H9 (cell line): ENCODE data around the gene IL1RN. TPM values are rescaled to one million over a fixed set of nuclear protein-coding genes. Genes with fewer than 3 reads are reported as not detected.

ENCODE experiments used
- DNase-seq: peaks from one replicate; pipeline ENCODE4 v3.0.0-alpha.2; 2017
- H2AFZ ChIP-seq: one replicate; pipeline ENCODE4 v1.6.1; 2013; ENCODE audit warnings: mild to moderate bottlenecking, low read length, control low read depth, moderate library complexity
- H2AK5ac ChIP-seq: 2 replicates; pipeline ENCODE4 v1.6.1; 2013; ENCODE audit warnings: low read length, control low read depth, mixed read lengths; ENCODE audit not compliant: insufficient read length
- H2BK120ac ChIP-seq: one replicate; pipeline ENCODE4 v1.6.1; 2013; ENCODE audit warnings: low read depth, mild to moderate bottlenecking, low read length, control low read depth, inconsistent platforms; ENCODE audit not compliant: poor library complexity, severe bottlenecking
- H2BK12ac ChIP-seq: 2 replicates; pipeline ENCODE4 v1.6.1; 2013; ENCODE audit warnings: low read length, control low read depth, mixed read lengths, low read depth; ENCODE audit not compliant: insufficient read length
- H2BK15ac ChIP-seq: 2 replicates; pipeline ENCODE4 v1.6.1; 2013; ENCODE audit warnings: low read depth, low read length, control low read depth
- H2BK20ac ChIP-seq: one replicate; pipeline ENCODE4 v1.6.1; 2013; ENCODE audit warnings: low read depth, mild to moderate bottlenecking, low read length, control low read depth, inconsistent platforms; ENCODE audit not compliant: poor library complexity, severe bottlenecking
- H2BK5ac ChIP-seq: 2 replicates; pipeline ENCODE4 v1.6.1; 2013; ENCODE audit warnings: low read length, control low read depth, mixed read lengths; ENCODE audit not compliant: insufficient read length
- H3K14ac ChIP-seq: 2 replicates; pipeline ENCODE4 v1.6.1; 2013; ENCODE audit warnings: low read length, control low read depth; ENCODE audit not compliant: insufficient read depth
- H3K18ac ChIP-seq: 2 replicates; pipeline ENCODE4 v1.6.1; 2013; ENCODE audit warnings: low read depth, mild to moderate bottlenecking, mixed read lengths, low read length, control low read depth; ENCODE audit not compliant: insufficient read length
- H3K23ac ChIP-seq: 2 replicates; pipeline ENCODE4 v1.6.1; 2013; ENCODE audit warnings: low read length, control low read depth, mixed read lengths, low read depth; ENCODE audit not compliant: insufficient read length
- H3K23me2 ChIP-seq: 2 replicates; pipeline ENCODE4 v1.6.1; 2013; ENCODE audit warnings: low read depth, mild to moderate bottlenecking, mixed read lengths, low read length, control low read depth; ENCODE audit not compliant: insufficient read length, poor library complexity, severe bottlenecking
- H3K27ac ChIP-seq: 2 replicates; pipeline ENCODE4 v1.5.1; 2013; ENCODE audit warnings: low read length, control low read depth, mixed read lengths, low read depth; ENCODE audit not compliant: insufficient read length
- H3K27me3 ChIP-seq: 2 replicates; pipeline ENCODE4 v1.6.1; 2013; ENCODE audit warnings: low read length, control low read depth, inconsistent platforms; ENCODE audit not compliant: insufficient read depth
- H3K4ac ChIP-seq: 2 replicates; pipeline ENCODE4 v1.6.1; 2013; ENCODE audit warnings: low read depth, mild to moderate bottlenecking, control low read depth, inconsistent platforms, low read length, moderate library complexity
- H3K4me1 ChIP-seq: 2 replicates; pipeline ENCODE4 v1.6.1; 2013; ENCODE audit warnings: low read length, control low read depth, inconsistent platforms; ENCODE audit not compliant: insufficient read depth
- H3K4me2 ChIP-seq: 2 replicates; pipeline ENCODE4 v1.6.1; 2013; ENCODE audit warnings: low read length, control low read depth, mixed read lengths; ENCODE audit not compliant: insufficient read length, insufficient read depth
- H3K56ac ChIP-seq: 2 replicates; pipeline ENCODE4 v1.6.1; 2013; ENCODE audit warnings: low read depth, mild to moderate bottlenecking, mixed read lengths, low read length, control low read depth; ENCODE audit not compliant: insufficient read length
- H3K79me1 ChIP-seq: 2 replicates; pipeline ENCODE4 v1.6.1; 2013; ENCODE audit warnings: low read depth, mild to moderate bottlenecking, moderate library complexity, low read length, control low read depth, inconsistent platforms; ENCODE audit not compliant: insufficient read depth, poor library complexity, severe bottlenecking
- H3K79me2 ChIP-seq: 2 replicates; pipeline ENCODE4 v1.6.1; 2013; ENCODE audit warnings: low read length, control low read depth, inconsistent platforms; ENCODE audit not compliant: insufficient read depth
- H3K9ac ChIP-seq: 2 replicates; pipeline ENCODE4 v1.6.1; 2013; ENCODE audit warnings: low read length, control low read depth, mixed read lengths; ENCODE audit not compliant: insufficient read length; ENCODE audit errors: extremely low read depth
- H3K9me3 ChIP-seq: one replicate; pipeline ENCODE4 v1.6.1; 2013; ENCODE audit warnings: low read depth, low read length, inconsistent platforms; ENCODE audit not compliant: control insufficient read depth
- H3T11ph ChIP-seq: one replicate; pipeline ENCODE4 v1.6.1; 2013; ENCODE audit warnings: mild to moderate bottlenecking, low read length, control low read depth, inconsistent platforms
- H4K20me1 ChIP-seq: one replicate; pipeline ENCODE4 v1.6.1; 2013; ENCODE audit not compliant: control insufficient read depth, insufficient read length, insufficient read depth
- H4K5ac ChIP-seq: 2 replicates; pipeline ENCODE4 v1.6.1; 2013; ENCODE audit warnings: low read depth, mild to moderate bottlenecking, mixed read lengths, low read length, control low read depth; ENCODE audit not compliant: insufficient read length
- H4K8ac ChIP-seq: replicated peaks from 2 replicates; pipeline ENCODE4 v1.6.1; 2013; ENCODE audit warnings: low read length, control low read depth, mixed read lengths, low read depth; ENCODE audit not compliant: insufficient read length
- H4K91ac ChIP-seq: 2 replicates; pipeline ENCODE4 v1.6.1; 2013; ENCODE audit warnings: low read depth, mild to moderate bottlenecking, moderate library complexity, mixed read lengths, low read length, control low read depth; ENCODE audit not compliant: insufficient read length
- H3K27ac Mint-ChIP-seq, 3 experiments: 2 replicates in 2 of 3; 3 replicates in 1 of 3; pipeline ENCODE4 v1.8.0; 2020 to 2021; ENCODE audit warnings: mixed read lengths in 3 of 3, mild to moderate bottlenecking in 1 of 3, moderate library complexity in 1 of 3
- H3K27me3 Mint-ChIP-seq: 2 replicates; pipeline ENCODE4 v1.8.0; 2021; ENCODE audit warnings: low read depth, mild to moderate bottlenecking, moderate library complexity, mixed read lengths
- H3K36me3 Mint-ChIP-seq, 3 experiments: 2 replicates in 2 of 3; 3 replicates in 1 of 3; pipeline ENCODE4 v1.8.0; 2020 to 2021; ENCODE audit warnings: low read depth in 3 of 3, mixed read lengths in 3 of 3; ENCODE audit not compliant: insufficient read depth in 1 of 3
- H3K4me1 Mint-ChIP-seq, 2 experiments: 2 replicates each; pipeline ENCODE4 v1.8.0; 2020; ENCODE audit warnings: mixed read lengths in 2 of 2
- H3K4me3 Mint-ChIP-seq, 2 experiments: 2 replicates in 1 of 2; 3 replicates in 1 of 2; pipeline ENCODE4 v1.8.0; 2020 to 2021; ENCODE audit warnings: mild to moderate bottlenecking in 2 of 2, mixed read lengths in 2 of 2, moderate library complexity in 1 of 2
- H3K9me3 Mint-ChIP-seq, 2 experiments: 2 replicates in 1 of 2; 3 replicates in 1 of 2; pipeline ENCODE4 v1.8.0; 2020; ENCODE audit warnings: mild to moderate bottlenecking in 2 of 2, mixed read lengths in 2 of 2, moderate library complexity in 1 of 2
- CTCF ChIP-seq: fragments of 200-600 bp; sonication (generic); conservative IDR thresholded peaks from 3 replicates; pipeline ENCODE4 v1.8.0; 2021; ENCODE audit warnings: antibody characterized with exemption, mild to moderate bottlenecking
- WGBS: extraction: QIAGEN DNeasy Blood & Tissue Kit; methylation state at CpG from one replicate; pipeline ENCODE4 v1.1.7; 2013; ENCODE audit warnings: missing lambda C conversion rate, low lambda C conversion rate, mixed read lengths; ENCODE audit not compliant: insufficient read length; ENCODE audit errors: extremely low coverage; 5-methylcytosine and 5-hydroxymethylcytosine counted together
- total RNA-seq: library from RNA; stranded (reverse); gene quantifications from 2 replicates; pipeline ENCODE4 v1.2.1, GENCODE V29; 2021

Gene IL1RN
- total RNA-seq, 1 experiment from 2014 or later = not detected

DNA sequence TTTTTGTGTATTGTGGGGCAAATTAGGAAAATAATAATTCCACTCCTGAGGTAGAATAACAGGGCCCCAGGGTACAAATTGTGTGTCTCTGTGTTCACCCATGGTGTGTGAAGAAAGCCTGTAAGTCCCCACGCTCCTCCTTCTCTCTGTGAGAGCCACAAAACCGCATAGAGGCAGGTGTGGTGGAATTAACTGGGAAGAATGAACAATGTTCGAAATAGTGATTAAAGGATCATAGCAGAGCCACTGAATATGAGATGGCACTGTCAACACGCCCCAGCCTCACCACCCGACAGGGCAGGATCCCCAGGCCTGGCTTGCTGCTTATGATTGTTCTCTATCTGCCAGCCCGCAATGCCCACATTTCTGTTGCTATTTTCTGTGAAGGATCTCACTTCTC, 14.1 kb downstream of the IL1RN start:
- H3K4me1 ChIP-seq = no peaks in the 10 kb centered on the region
- Mint-ChIP-seq H3K27me3 (peaks cover 6% of the 10 kb centered on the region), H3K27ac (no peak overlapping the region), H3K36me3 (no peaks in the 10 kb centered on the region), H3K4me1 (peaks cover 0 to 5% of the 10 kb centered on the region in 2 experiments; a peak in 2 of 4 replicates), H3K9me3 (peaks cover 0 to 7% of the 10 kb centered on the region in 2 experiments; a peak in 1 of 5 replicates), H3K4me3 (no peak overlapping the region)
- no peak overlapping the region for H3K23ac ChIP-seq
- H3K18ac ChIP-seq = no peak overlapping the region
- H3K79me1 ChIP-seq = no peaks in the 10 kb centered on the region
- no peak overlapping the region for H2BK120ac ChIP-seq
- no peak overlapping the region for H3K9ac ChIP-seq
- no peak for DNase-seq
- H2AFZ ChIP-seq = no peak overlapping the region
- H3K14ac ChIP-seq = no peak overlapping the region
- TF ChIP-seq CTCF = no peak
- no CpG with 5 or more reads among the region's 6 CpGs for WGBS
- H3K9me3 ChIP-seq = no peaks in the 10 kb centered on the region
- H3K56ac ChIP-seq = no peak overlapping the region
- no peak overlapping the region for H3K4ac ChIP-seq
- H3K27me3 ChIP-seq = no peaks in the 10 kb centered on the region
- H4K20me1 ChIP-seq = no peaks in the 10 kb centered on the region
- H2BK5ac ChIP-seq = no peak overlapping the region
- H2BK15ac ChIP-seq = no peak overlapping the region
- H2BK20ac ChIP-seq = no peak overlapping the region
- H2AK5ac ChIP-seq = no peak overlapping the region
- no peak overlapping the region for H4K8ac ChIP-seq
- no peaks in the 10 kb centered on the region for H3K79me2 ChIP-seq
- no peak overlapping the region for H2BK12ac ChIP-seq
- H3K27ac ChIP-seq = no peak overlapping the region
- H3K23me2 ChIP-seq = no peaks in the 10 kb centered on the region
- no peak overlapping the region for H4K91ac ChIP-seq
- no peak overlapping the region for H3K4me2 ChIP-seq
- H4K5ac ChIP-seq = no peak overlapping the region
- no peak overlapping the region for H3T11ph ChIP-seq
